AG04449 (cell line): Measurements from ENCODE around the gene RALGPS1.

Experiments used
- CTCF ChIA-PET: fragments of 350-600 bp; formaldehyde crosslinking; extraction: SDS; loops from one replicate; lab custom pipeline; 2021; ENCODE audit warnings: antibody characterized with exemption; lab: Yijun Ruan, JAX
- POLR2A ChIA-PET: fragments of 400-600, 350-600 bp; formaldehyde crosslinking; extraction: SDS; loops from one replicate; lab custom pipeline; 2020; ENCODE audit warnings: antibody characterized with exemption, inconsistent platforms; lab: Yijun Ruan, JAX
- DNase-seq: peaks from one replicate; pipeline ENCODE4 v3.0.0-alpha.2; 2010; ENCODE audit warnings: low read depth, low spot score
- H3K4me3 ChIP-seq: 2 replicates; pipeline ENCODE4 v1.5.1; 2011; ENCODE audit warnings: low read depth, mild to moderate bottlenecking, control low read depth, low read length
- TF ChIP-seq, protein P1 (sequence below): IDR thresholded peaks from one replicate; pipeline ENCODE4 v1.5.1; 2011; ENCODE audit warnings: mild to moderate bottlenecking, moderate library complexity, low read length, control low read depth, inconsistent platforms; ENCODE audit not compliant: insufficient read depth; ENCODE audit errors: missing control alignments

Gene RALGPS1

GRCh38 chr9:126883636-126884035, 30.9 kb upstream of the RALGPS1 start:
- POLR2A ChIA-PET = no interaction called here
- H3K4me3 ChIP-seq = no peak overlapping the region
- DNase-seq = no peak
- TF ChIP-seq, protein P1, sequence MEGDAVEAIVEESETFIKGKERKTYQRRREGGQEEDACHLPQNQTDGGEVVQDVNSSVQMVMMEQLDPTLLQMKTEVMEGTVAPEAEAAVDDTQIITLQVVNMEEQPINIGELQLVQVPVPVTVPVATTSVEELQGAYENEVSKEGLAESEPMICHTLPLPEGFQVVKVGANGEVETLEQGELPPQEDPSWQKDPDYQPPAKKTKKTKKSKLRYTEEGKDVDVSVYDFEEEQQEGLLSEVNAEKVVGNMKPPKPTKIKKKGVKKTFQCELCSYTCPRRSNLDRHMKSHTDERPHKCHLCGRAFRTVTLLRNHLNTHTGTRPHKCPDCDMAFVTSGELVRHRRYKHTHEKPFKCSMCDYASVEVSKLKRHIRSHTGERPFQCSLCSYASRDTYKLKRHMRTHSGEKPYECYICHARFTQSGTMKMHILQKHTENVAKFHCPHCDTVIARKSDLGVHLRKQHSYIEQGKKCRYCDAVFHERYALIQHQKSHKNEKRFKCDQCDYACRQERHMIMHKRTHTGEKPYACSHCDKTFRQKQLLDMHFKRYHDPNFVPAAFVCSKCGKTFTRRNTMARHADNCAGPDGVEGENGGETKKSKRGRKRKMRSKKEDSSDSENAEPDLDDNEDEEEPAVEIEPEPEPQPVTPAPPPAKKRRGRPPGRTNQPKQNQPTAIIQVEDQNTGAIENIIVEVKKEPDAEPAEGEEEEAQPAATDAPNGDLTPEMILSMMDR = no peak
- CTCF ChIA-PET = no interaction called here

- TF ChIP-seq, protein P1 = no peak
- CTCF ChIA-PET = no interaction called here
- no peak overlapping the region for H3K4me3 ChIP-seq
- no peak for DNase-seq
- POLR2A ChIA-PET = no interaction called here
Observed at GRCh38 chr9:126885131-126885641, 29.4 kb upstream of the RALGPS1 start.

GRCh38 chr9:126886034-126886822, 28.4 kb upstream of the RALGPS1 start:
- ChIA-PET CTCF (no interaction called here), POLR2A (no interaction called here)
- TF ChIP-seq, protein P1 = no peak
- no peak overlapping the region for H3K4me3 ChIP-seq
- DNase-seq = no peak

- TF ChIP-seq, protein P1 = no peak
- DNase-seq = no peak
- CTCF ChIA-PET = no interaction called here
- H3K4me3 ChIP-seq = no peak overlapping the region
- POLR2A ChIA-PET = no interaction called here
Observed at GRCh38 chr9:126886897-126887296, 27.7 kb upstream of the RALGPS1 start.

GRCh38 chr9:126891676-126892075, 22.9 kb upstream of the RALGPS1 start:
- no peak for DNase-seq
- TF ChIP-seq, protein P1 = no peak
- ChIA-PET CTCF (interaction anchor here (1.0 to 1.8 kb wide), 2 partner anchors 11 to 12 kb away, joined by 3 to 5 read pairs; no protein-coding TSS in a partner anchor), POLR2A (no interaction called here)
- no peak overlapping the region for H3K4me3 ChIP-seq

- ChIA-PET CTCF (interaction anchor here (1.8 kb wide), 1 partner anchor 10 kb away, joined by 5 read pairs; no protein-coding TSS in a partner anchor), POLR2A (no interaction called here)
- no peak overlapping the region for H3K4me3 ChIP-seq
- TF ChIP-seq, protein P1 = no peak
- no peak for DNase-seq
Observed at GRCh38 chr9:126893079-126893478, 21.5 kb upstream of the RALGPS1 start.
